ENCODE data around the gene AP1S1. TPM values are rescaled to one million over a fixed set of nuclear protein-coding genes. Genes with fewer than 3 reads are reported as not detected.

The AP1S1 gene
- total and polyA plus RNA-seq, 9 of the 15 experiments (the other 6 are each of a cell fraction or from before 2014, with no cell fraction given): 4.4 to 149 (median 89.4) TPM

DNA sequence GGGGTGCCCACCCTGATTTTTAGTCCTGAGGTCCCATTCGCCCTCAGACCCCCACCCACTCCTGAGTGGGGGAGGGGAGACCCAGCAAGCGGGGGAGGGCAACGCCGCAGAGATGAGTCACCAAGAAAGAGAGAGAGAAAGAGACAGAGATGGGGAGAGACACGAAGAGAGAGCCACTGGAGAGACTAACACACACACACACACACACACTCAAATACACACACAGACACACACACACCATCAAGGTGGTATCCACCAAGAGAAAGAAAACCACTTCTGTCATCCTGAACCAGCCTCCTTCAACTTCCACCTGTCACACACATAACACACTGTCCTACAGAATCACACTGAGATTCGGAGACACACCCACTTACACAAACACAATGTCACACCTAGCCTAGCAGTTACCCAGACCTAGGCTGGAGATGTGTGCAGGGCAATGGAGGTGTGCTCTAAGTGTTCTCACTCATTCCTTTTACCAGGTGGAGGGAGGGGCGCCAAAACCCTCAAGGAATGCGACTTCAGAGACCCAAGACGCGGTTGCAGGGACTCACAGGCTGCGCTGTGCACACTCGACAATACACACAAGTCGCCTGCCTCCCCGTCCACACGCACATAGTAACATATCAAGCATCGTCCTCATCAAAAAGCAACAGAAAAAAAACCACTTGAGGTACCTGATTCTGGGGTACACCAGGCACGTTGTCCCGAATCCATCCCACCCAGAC is 15.0 kb downstream of the AP1S1 start (continued):
- TF ChIP-seq, protein P1, sequence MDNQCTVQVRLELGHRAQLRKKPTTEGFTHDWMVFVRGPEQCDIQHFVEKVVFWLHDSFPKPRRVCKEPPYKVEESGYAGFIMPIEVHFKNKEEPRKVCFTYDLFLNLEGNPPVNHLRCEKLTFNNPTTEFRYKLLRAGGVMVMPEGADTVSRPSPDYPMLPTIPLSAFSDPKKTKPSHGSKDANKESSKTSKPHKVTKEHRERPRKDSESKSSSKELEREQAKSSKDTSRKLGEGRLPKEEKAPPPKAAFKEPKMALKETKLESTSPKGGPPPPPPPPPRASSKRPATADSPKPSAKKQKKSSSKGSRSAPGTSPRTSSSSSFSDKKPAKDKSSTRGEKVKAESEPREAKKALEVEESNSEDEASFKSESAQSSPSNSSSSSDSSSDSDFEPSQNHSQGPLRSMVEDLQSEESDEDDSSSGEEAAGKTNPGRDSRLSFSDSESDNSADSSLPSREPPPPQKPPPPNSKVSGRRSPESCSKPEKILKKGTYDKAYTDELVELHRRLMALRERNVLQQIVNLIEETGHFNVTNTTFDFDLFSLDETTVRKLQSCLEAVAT (IDR thresholded peaks at IDR 0.05): peak; percentile 74 to 75; a peak in 2 of 4 replicates
- 0 out of 2 replicates have a peak, but pooled peaks have one; percentile 48 for TF ChIP-seq KLF16 (IDR thresholded peaks at IDR 0.05)
- no peak for TF ChIP-seq ESRRB (CRISPR knock-in tag; IDR thresholded peaks at IDR 0.05; ENCODE audit: borderline replicate concordance)
- TF ChIP-seq, protein P2, sequence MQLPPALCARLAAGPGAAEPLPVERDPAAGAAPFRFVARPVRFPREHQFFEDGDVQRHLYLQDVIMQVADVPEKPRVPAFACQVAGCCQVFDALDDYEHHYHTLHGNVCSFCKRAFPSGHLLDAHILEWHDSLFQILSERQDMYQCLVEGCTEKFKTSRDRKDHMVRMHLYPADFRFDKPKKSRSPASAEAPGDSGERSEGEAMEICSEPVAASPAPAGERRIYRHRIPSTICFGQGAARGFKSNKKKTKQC (CRISPR knock-in tag; IDR thresholded peaks at IDR 0.05): peak; percentile 56; the same call in 1 of the 2 replicates
- TF ChIP-seq LEF1 (IDR thresholded peaks at IDR 0.05): peak; percentile 47
- TF ChIP-seq EGR1 (conservative IDR thresholded peaks at IDR 0.05): peak; percentile 97
- TF ChIP-seq ZNF444 (CRISPR knock-in tag; IDR thresholded peaks at IDR 0.05): no peak
- TF ChIP-seq FOSL1 (tag; conservative IDR thresholded peaks at IDR 0.05): peak; percentile 90
- TF ChIP-seq JUN (IDR thresholded peaks at IDR 0.05; ENCODE audit: borderline replicate concordance, low read depth, low read length): peak; percentile 75
- TF ChIP-seq JUN (CRISPR knock-in tag; IDR thresholded peaks at IDR 0.05; ENCODE audit: borderline replicate concordance): no peak
- peak; percentile 92 for TF ChIP-seq SMARCE1 (IDR thresholded peaks at IDR 0.05)
- 0 out of 2 replicates have a peak, but pooled peaks have one; percentile 13 for TF ChIP-seq CBFB (CRISPR knock-in tag; IDR thresholded peaks at IDR 0.05)
- peak; percentile 92 for TF ChIP-seq DPF2 (IDR thresholded peaks at IDR 0.05)
- TF ChIP-seq PHF20 (IDR thresholded peaks at IDR 0.05; ENCODE audit: partially characterized antibody): peak; percentile 19
- TF ChIP-seq CBX5 (IDR thresholded peaks at IDR 0.05; ENCODE audit: borderline replicate concordance, low read depth): no peak
- TF ChIP-seq TBL1XR1 (IDR thresholded peaks at IDR 0.05; ENCODE audit: low read length in 2 of 2): no peak
- TF ChIP-seq, protein P3, sequence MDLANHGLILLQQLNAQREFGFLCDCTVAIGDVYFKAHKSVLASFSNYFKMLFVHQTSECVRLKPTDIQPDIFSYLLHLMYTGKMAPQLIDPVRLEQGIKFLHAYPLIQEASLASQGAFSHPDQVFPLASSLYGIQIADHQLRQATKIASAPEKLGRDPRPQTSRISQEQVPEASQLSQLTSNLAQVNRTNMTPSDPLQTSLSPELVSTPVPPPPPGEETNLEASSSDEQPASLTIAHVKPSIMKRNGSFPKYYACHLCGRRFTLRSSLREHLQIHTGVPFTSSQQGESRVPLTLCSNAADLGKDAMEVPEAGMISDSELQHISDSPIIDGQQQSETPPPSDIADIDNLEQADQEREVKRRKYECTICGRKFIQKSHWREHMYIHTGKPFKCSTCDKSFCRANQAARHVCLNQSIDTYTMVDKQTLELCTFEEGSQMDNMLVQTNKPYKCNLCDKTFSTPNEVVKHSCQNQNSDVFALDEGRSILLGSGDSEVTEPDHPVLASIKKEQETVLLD (IDR thresholded peaks at IDR 0.05): peak; percentile 44; the same call in 1 of the 2 replicates
- TF ChIP-seq LARP7 (IDR thresholded peaks at IDR 0.05): 0 out of 2 replicates have a peak, but pooled peaks have one; percentile 32
